HG02852 (cell line): Measurements from ENCODE around the gene HSPG2.

ENCODE experiments used
- ATAC-seq: cut with Tn5 transposase; IDR thresholded peaks from one replicate; pipeline ENCODE4 v1.9.1; 2021; ENCODE audit warnings: mild to moderate bottlenecking, moderate library complexity; ENCODE audit not compliant: unreplicated experiment

HSPG2 gene

DNA sequence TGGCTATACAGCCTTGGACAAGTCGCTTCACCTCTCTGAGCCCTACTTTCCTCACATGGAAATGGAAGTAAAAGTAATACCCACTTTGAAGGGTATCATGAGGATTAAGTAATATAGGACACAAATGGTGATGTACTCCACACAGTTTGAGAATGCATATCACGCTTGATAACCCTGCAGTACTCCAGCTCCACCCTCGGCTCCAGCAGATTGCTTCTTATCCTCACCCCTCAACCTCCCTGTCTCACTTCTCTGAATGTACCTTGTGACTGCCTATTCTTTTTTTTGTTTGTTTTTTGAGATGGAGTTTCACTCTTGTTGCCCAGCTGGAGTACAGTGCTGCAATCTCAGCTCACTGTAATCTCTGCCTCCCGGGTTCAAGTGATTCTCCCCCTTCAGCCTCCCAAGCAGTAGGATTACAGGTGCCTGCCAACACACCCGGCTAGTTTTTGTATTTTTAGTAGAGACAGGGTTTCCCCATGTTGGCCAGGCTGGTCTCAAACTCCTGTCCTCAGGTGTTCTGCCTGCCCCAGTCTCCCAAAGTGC is 69.6 kb downstream of the HSPG2 start:
- ATAC-seq, result no peak

DNA sequence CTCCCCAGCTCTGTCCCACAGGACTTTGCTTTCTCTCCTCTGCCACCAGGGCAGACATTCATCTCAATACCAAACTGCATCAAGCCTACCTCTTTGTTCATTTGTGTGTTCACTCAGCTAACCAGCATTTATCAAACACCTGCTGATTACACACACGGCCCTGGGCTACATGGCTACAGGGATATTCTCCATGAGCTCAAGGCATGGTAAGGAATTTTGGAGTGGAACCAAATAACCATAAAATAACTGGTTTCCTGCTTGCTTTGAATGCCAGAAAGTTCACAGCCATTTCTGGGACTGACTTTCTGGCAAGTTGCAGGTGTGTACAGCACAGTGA is 70.4 kb downstream of the HSPG2 start:
- no peak for ATAC-seq

DNA sequence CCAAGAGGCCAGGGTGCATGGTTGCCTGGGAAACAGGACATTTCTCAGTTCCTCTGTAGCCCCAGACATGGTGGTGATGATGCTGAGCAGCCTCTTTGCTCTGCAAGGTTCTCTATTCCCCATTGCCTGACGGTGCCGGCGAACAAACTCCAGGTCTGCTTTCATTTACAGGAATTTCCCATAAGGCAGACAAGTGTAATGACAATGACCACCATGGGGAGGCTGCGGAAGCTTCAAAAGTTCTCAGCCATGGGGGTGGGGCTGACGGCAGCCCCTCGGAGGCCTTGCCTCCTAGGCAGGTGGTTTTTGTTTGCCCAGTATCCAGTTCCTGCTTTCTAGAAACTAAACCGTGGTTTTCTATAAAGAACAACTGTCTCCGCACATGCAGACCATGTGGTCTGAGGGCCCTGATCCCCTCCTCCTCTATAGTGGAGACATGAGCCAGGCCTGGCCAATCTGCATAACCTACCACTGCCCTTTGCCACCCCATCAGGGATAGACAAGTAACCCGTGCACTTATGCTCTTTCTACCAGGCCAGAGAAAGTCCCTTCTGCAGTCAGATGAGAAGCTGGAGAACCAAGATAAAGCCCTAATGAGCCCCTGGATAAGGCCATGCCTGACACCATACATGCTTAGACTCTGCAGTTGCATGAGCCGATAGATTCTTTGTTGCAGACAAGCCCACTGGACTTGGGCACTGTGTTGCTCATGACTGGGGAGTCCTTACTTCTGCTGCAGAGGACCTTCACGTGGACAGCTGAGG is 71.0 kb downstream of the HSPG2 start:
- peak; percentile 75 for ATAC-seq

- no peak for ATAC-seq
These were observed 71.5 kb downstream of the HSPG2 start for GRCh38 chr1:21865609-21865942.

DNA sequence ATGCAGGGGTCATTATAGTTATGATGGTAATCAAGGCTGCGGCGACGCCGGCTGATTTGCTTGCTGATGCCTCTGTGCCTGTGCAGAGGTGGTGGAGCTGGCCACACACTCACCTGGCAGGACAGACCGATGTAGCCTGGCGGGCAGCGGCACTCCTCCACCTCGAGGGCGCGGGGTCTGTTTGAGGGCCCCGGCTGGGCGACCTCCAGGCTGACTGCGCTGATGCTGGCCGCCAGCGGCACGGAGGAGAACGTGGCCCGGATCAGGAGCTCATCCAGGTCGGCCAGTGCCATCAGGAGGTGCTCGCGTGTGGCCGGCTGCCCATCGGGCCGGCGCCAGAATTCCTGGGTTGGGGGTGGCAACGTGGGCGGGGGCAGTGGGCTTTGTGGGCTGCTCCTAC is 72.4 kb downstream of the HSPG2 start:
- ATAC-seq, result no peak

DNA sequence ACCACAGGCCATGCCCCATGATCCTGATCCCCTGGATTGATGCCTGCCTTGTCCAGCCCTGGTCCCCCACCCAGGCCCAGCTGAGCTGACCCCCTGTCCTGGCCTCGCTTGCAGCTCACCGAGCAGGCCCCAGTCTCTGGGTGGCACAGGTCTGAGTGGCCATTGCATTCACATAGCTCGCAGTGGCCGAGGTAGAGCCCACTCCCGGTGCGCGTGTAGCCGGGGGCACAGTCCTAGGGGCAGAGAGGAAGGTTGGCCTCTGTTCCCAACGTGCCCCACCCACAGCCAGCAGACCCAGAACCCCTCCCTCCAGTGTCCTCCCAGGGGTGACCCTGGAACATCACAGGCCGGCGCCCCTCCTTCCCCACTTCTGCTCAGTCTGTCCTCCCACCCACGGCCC is 73.1 kb downstream of the HSPG2 start:
- no peak for ATAC-seq

DNA sequence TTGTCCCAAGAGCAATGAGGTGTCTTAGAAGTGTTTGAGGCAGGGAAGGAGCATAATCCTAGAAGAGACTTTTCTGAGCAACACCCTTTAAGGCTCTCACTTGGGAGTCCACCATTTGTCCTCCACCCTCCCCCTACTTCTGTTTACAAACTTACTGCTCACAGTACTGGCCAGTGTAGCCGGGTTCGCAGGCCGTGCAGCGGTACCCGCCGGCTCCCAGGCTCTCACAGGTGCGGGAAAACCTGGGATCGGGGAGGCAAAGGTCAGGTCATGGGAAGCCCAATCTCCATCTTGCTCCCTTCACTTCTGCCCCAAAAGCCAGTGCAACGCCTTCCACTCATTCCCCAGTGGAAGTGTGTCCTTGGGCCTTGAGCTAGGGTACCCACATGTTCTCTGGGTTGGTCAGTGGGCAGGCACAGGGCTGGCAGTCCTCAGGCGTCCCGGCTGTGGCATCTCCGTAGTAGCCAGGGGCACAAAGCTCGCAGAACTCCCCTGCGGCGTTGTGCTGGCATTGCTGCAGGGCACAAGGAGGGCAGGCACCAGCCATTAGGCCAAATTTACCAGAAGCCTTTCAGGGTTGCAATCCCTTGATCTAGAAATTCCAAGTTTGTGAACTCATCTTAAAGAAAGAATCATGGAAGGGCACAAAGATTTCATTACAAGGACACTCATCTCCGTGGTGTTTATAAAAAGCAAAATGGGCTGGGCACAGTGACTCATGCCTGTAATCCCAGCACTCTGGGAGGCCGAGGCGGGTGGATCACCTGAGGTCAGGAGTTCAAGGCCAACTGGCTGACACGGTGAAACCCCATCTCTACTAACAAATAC is 75.3 kb downstream of the HSPG2 start:
- ATAC-seq, result no peak

- ATAC-seq, result no peak
These were observed 76.1 kb downstream of the HSPG2 start for GRCh38 chr1:21860971-21861370.

GRCh38 chr1:21859669-21860179 is 77.4 kb downstream of the HSPG2 start:
- ATAC-seq, result no peak

DNA sequence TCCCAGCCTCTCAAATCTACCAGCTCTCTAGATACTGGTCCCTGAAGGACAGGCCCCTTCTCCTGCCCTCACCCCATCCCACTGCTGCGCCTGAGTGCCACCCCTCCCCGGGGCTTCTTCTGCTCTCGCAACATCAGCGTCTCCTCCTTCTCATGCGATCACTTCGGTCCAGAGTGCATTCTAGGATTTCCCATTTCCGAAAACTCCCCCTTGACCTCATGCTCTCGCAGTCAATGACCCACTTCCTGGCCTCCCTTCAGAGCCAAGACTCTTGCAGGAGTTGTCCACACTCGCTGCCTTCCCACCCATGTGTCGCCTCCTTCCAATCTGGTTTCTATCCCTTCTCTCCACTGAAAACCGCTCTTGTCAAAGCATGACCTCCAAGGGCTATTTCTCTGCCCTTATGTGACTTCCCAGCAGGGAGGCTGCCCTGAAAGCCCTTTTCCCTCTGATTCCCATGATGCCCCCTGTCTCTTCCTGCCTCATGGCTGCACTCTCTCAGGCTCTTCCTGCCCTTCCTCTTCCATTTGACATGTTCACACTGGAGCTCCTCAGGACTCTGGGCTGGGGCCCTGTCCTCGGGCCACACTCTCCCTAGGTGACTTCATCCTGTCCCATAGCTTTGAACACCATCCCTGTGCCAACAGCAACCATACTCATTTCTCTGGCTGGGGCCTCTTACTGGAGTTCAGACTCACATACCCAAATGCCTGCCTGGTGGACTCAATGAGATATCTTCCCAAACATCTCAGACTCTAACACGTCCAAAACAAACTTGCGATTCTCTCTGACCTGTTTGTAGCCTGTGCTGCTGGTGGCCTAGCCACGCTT is 79.1 kb downstream of the HSPG2 start:
- no peak for ATAC-seq

DNA sequence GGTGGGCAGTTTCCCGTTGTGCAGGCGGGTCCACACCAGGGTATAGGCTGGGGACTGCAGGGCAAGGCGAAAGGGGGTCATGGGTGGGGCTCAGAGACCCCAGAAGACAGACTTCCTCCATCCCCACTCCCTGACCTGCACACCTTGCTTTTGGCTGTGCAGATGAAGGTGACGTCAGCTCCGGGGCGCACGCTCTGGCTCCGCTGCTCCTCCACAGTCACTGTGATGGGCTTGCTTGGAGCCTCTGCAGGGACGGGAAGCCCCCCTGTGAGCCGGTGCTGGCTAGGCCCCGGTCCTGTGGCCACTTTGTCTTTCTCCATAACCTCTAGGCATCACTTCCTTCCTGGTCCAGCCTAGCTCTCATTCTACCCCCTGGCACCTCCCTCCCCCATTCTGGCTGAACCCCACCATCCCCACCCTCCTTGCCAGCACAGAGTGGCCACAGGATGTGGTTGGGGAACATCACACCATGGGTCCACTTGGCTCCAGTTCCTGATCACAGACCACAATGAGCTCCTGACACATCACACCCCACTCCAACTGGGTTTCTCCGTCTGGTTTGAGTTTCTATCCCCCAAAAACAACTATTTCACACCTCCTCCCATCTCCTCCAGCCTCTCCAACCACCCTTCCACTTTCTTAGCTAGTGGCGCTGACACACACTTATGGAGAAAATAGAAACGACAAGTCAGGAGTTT is 79.8 kb downstream of the HSPG2 start:
- no peak for ATAC-seq

DNA sequence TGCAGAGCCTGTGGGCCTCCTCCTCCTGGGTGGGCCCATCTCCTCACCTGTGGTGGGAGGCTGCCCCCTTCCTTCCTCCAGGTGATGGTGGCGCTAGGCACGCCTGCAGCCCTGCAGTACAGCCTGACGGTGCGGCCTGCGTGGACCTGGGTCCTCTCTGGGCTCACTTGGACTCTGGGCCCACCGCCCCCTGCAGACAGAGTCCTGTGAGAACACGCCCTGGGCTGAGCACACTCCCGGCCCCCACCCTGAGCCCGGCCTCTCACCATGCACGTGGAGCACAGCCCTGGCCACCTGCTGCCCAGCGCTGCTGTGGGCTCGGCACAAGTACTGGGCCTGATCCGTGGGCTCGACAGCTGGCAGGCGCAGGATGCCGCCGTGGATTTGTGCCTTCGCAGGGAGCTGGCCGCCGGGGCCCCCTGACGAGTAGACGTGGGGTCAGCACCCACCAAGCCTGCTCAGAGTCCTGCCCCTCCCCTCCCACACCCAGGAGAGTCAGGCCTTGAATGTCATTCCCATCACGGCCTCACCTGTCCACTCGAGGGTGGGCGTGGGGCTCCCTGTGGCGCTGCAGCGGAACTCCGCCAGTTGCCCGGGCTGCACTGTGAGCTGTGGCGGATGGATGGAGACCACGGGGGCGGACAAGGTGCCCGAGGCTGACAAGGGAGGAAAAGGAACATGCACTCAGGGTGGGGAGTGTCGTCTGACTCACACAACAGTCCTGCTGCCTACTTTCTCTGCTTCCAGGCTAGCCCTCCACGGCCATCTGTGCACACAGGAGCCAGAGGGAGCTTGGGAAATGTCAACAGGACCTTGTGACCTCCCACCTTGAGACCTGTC is 81.6 kb downstream of the HSPG2 start:
- ATAC-seq, result no peak

GRCh38 chr1:21854751-21855131 is 82.4 kb downstream of the HSPG2 start:
- ATAC-seq, result no peak

- no peak for ATAC-seq
These were observed 82.9 kb downstream of the HSPG2 start for GRCh38 chr1:21854090-21854750.

DNA sequence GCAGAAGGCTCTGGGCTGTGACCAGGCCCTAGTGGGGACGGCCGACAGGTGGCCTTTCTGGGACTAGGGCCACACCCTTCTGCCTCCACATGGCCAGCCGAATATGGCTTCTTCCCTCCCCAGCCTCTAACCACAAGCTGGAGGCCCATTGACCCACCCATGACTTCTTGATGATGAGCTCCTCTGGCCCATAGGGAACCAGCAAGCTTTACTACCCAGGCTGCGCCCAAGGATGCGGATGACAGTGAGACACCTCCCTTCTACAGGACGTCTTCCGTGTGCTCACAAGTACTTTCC is 84.0 kb downstream of the HSPG2 start:
- ATAC-seq, result no peak

- no peak for ATAC-seq
These were observed 84.6 kb downstream of the HSPG2 start for GRCh38 chr1:21852282-21853130.

DNA sequence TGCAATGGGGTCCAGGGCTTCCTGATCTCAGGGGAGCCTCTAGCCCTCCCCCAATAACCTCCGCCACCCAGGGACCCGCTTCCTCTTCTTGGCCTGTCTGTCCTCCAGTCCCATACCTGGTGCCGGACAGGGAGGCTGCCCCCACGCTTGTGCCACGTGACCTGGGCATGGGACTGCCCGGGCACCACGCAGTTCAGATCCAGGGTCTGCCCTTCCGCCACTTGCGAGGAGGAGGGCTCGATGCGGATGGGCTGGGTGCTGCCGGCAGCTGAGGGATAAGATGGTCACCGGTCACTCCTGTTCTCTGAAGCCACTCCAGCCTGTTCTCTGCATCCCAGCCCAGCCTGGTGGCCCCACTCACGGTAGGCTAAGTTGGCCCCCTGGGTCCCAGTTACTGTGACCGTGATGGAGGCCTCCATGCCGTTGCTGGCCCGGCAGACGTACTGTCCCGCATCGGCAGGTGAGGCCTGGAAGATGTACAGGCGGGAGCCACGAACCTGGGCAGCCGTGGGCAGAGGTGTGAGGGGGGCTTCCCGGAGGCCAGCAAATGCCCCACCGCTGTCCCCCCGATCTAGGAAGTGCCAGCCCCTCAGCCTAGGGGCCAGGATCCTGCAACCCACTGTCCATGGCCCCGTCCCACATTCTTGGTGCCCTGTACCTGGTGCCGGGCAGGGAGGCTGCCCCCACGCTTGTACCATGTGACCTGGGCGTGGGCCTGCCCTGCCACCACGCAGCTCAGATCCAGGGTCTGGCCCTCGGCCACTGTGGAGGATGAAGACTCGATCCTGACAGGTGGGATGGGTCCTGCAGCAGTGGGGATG is 85.5 kb downstream of the HSPG2 start:
- ATAC-seq, result no peak
